Measurements from ENCODE around the gene ADGRB3.
A peak's percentile ranks its signal among the peaks of the same experiment; 100 is the strongest.
"Not testable (repeated sequence)": the region's sequence is repeated elsewhere in the genome, so short reads cannot be mapped to it uniquely, and the experiment has no call there.

The ADGRB3 gene

GRCh38 chr6:68675548-68675947 lies 40.5 kb downstream of the ADGRB3 start:
- Histone ChIP-seq H3K9ac (ENCODE audit: insufficient read length) (no peak overlapping the region), H3K27ac (no peak overlapping the region), H3K9me3 (ENCODE audit: low read depth, low read length) (no peaks in the 10 kb centered on the region)

DNA sequence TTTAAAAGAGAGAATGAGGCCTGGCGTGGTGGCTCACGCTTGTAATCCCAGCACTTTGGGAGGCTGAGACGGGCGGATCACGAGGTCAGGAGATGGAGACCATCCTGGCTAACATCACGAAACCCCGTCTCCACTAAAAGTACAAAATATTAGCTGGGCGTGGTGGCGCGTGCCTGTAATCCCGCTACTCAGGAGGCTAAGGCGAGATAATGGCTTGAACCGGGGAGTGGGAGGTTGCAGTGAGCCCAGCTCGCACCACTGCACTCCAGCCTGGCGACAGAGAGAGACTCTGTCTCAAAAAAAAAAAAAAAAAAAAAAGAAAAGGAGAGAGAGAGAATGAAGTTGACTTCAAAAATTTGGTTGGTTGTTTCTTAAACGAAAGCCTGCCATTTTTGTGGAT lies 41.0 kb downstream of the ADGRB3 start:
- H3K36me3 ChIP-seq (ENCODE audit: insufficient read depth, low read length); H3K9me3 ChIP-seq (ENCODE audit: low read depth, low read length); H3K4me3 ChIP-seq; H3K27ac ChIP-seq; DNase-seq (ENCODE audit: low read depth, low spot score); H3K9ac ChIP-seq (ENCODE audit: insufficient read length): not testable (repeated sequence)

More at GRCh38 chr6:68675548-68675947, 40.5 kb downstream of the ADGRB3 start:
- no peak for TF ChIP-seq FOXP2 (optimal IDR thresholded peaks at IDR 0.05; ENCODE audit: control extremely low read depth, extremely low read length, insufficient read depth)
- no peak for TF ChIP-seq POLR2AphosphoS5 (IDR thresholded peaks at IDR 0.05; ENCODE audit: borderline replicate concordance, low read depth, low read length)
- no peak for TF ChIP-seq EZH2 (IDR thresholded peaks at IDR 0.05)
- Histone ChIP-seq H3K4me3 (no peak overlapping the region), H3K36me3 (ENCODE audit: insufficient read depth, low read length) (no peaks in the 10 kb centered on the region; the same call in 1 of the 2 replicates)
- no peak for DNase-seq (ENCODE audit: low read depth, low spot score)

DNA sequence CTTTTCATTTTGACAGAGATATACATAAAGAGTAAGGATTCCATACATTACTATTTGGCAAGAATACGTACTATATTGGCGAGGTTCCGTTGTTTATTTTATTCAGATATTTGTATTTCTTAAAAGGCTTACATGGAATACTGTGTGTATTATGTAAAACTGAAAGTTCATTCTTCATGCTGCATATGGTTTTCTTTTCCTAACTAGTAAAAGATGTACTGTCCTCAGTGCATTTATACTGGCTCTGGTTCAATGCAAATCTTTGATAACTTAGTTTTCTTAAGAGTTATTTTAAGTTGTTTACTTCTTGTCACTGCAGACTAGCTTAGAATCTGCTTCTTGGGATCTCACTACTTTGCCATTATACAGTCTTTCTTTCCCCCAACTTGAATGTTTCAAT lies 42.0 kb downstream of the ADGRB3 start:
- DNase-seq (ENCODE audit: low read depth, low spot score): no peak
- no peak overlapping the region for H3K9ac ChIP-seq (ENCODE audit: insufficient read length)
- no peaks in the 10 kb centered on the region; the same call in 1 of the 2 replicates for H3K36me3 ChIP-seq (ENCODE audit: insufficient read depth, low read length)
- H3K27ac ChIP-seq: no peak overlapping the region
- no peaks in the 10 kb centered on the region for H3K9me3 ChIP-seq (ENCODE audit: low read depth, low read length)
- H3K4me3 ChIP-seq: no peak overlapping the region
- no peak for TF ChIP-seq POLR2AphosphoS5 (IDR thresholded peaks at IDR 0.05; ENCODE audit: borderline replicate concordance, low read depth, low read length)
- no peak for TF ChIP-seq EZH2 (IDR thresholded peaks at IDR 0.05)
- no peak for TF ChIP-seq FOXP2 (optimal IDR thresholded peaks at IDR 0.05; ENCODE audit: control extremely low read depth, extremely low read length, insufficient read depth)

GRCh38 chr6:68679399-68679798 lies 44.3 kb downstream of the ADGRB3 start:
- Histone ChIP-seq H3K4me3 (no peak overlapping the region), H3K36me3 (ENCODE audit: insufficient read depth, low read length) (no peaks in the 10 kb centered on the region; the same call in 1 of the 2 replicates), H3K9me3 (ENCODE audit: low read depth, low read length) (no peaks in the 10 kb centered on the region), H3K9ac (ENCODE audit: insufficient read length) (no peak overlapping the region), H3K27ac (no peak overlapping the region)
- DNase-seq (ENCODE audit: low read depth, low spot score): no peak
- TF ChIP-seq EZH2 (IDR thresholded peaks at IDR 0.05): no peak
- no peak for TF ChIP-seq FOXP2 (optimal IDR thresholded peaks at IDR 0.05; ENCODE audit: control extremely low read depth, extremely low read length, insufficient read depth)
- no peak for TF ChIP-seq POLR2AphosphoS5 (IDR thresholded peaks at IDR 0.05; ENCODE audit: borderline replicate concordance, low read depth, low read length)

- no peak for TF ChIP-seq EZH2 (IDR thresholded peaks at IDR 0.05)
- no peak for TF ChIP-seq POLR2AphosphoS5 (IDR thresholded peaks at IDR 0.05; ENCODE audit: borderline replicate concordance, low read depth, low read length)
- no peak for TF ChIP-seq FOXP2 (optimal IDR thresholded peaks at IDR 0.05; ENCODE audit: control extremely low read depth, extremely low read length, insufficient read depth)
- Histone ChIP-seq H3K27ac (no peak overlapping the region), H3K4me3 (no peak overlapping the region), H3K36me3 (ENCODE audit: insufficient read depth, low read length) (no peaks in the 10 kb centered on the region; the same call in 1 of the 2 replicates), H3K9me3 (ENCODE audit: low read depth, low read length) (no peaks in the 10 kb centered on the region), H3K9ac (ENCODE audit: insufficient read length) (no peak overlapping the region)
- no peak for DNase-seq (ENCODE audit: low read depth, low spot score)
These were observed 45.2 kb downstream of the ADGRB3 start for GRCh38 chr6:68680264-68680663.

- H3K36me3 ChIP-seq (ENCODE audit: insufficient read depth, low read length): peaks cover 3% of the 10 kb centered on the region; the same call in 1 of the 2 replicates
- H3K9me3 ChIP-seq (ENCODE audit: low read depth, low read length): no peaks in the 10 kb centered on the region
- TF ChIP-seq EZH2 (IDR thresholded peaks at IDR 0.05): no peak
- no peak for TF ChIP-seq FOXP2 (optimal IDR thresholded peaks at IDR 0.05; ENCODE audit: control extremely low read depth, extremely low read length, insufficient read depth)
- TF ChIP-seq POLR2AphosphoS5 (IDR thresholded peaks at IDR 0.05; ENCODE audit: borderline replicate concordance, low read depth, low read length): no peak
- no peak overlapping the region for H3K9ac ChIP-seq (ENCODE audit: insufficient read length)
- H3K4me3 ChIP-seq: no peak overlapping the region
- H3K27ac ChIP-seq: peak overlapping the region; percentile 5; the same call in 1 of the 2 replicates
- no peak for DNase-seq (ENCODE audit: low read depth, low spot score)
These were observed 54.8 kb downstream of the ADGRB3 start for GRCh38 chr6:68689910-68690309.

GRCh38 chr6:68691120-68691519 lies 56.0 kb downstream of the ADGRB3 start:
- peaks cover 7% of the 10 kb centered on the region; the same call in 1 of the 2 replicates for H3K36me3 ChIP-seq (ENCODE audit: insufficient read depth, low read length)
- peak overlapping the region; percentile 4; the same call in 1 of the 2 replicates for H3K27ac ChIP-seq
- peak overlapping the region; percentile 21; the same call in 1 of the 2 replicates for H3K4me3 ChIP-seq
- TF ChIP-seq POLR2AphosphoS5 (IDR thresholded peaks at IDR 0.05; ENCODE audit: borderline replicate concordance, low read depth, low read length) (no peak), FOXP2 (optimal IDR thresholded peaks at IDR 0.05; ENCODE audit: control extremely low read depth, extremely low read length, insufficient read depth) (no peak), EZH2 (IDR thresholded peaks at IDR 0.05) (no peak)
- H3K9me3 ChIP-seq (ENCODE audit: low read depth, low read length): no peaks in the 10 kb centered on the region
- DNase-seq (ENCODE audit: low read depth, low spot score): no peak
- no peak overlapping the region for H3K9ac ChIP-seq (ENCODE audit: insufficient read length)

GRCh38 chr6:68693271-68693670 lies 58.2 kb downstream of the ADGRB3 start:
- DNase-seq (ENCODE audit: low read depth, low spot score): no peak
- Histone ChIP-seq H3K27ac (peak overlapping the region; percentile 39; the same call in 1 of the 2 replicates), H3K9ac (ENCODE audit: insufficient read length) (no peak overlapping the region), H3K9me3 (ENCODE audit: low read depth, low read length) (no peaks in the 10 kb centered on the region), H3K4me3 (no peak overlapping the region), H3K36me3 (ENCODE audit: insufficient read depth, low read length) (peaks cover 7% of the 10 kb centered on the region; the same call in 1 of the 2 replicates)
- TF ChIP-seq FOXP2 (optimal IDR thresholded peaks at IDR 0.05; ENCODE audit: control extremely low read depth, extremely low read length, insufficient read depth): no peak
- TF ChIP-seq EZH2 (IDR thresholded peaks at IDR 0.05): no peak
- TF ChIP-seq POLR2AphosphoS5 (IDR thresholded peaks at IDR 0.05; ENCODE audit: borderline replicate concordance, low read depth, low read length): no peak

GRCh38 chr6:68695403-68695802 lies 60.3 kb downstream of the ADGRB3 start:
- no peak for TF ChIP-seq EZH2 (IDR thresholded peaks at IDR 0.05)
- TF ChIP-seq POLR2AphosphoS5 (IDR thresholded peaks at IDR 0.05; ENCODE audit: borderline replicate concordance, low read depth, low read length): no peak
- TF ChIP-seq FOXP2 (optimal IDR thresholded peaks at IDR 0.05; ENCODE audit: control extremely low read depth, extremely low read length, insufficient read depth): no peak
- no peak overlapping the region for H3K9ac ChIP-seq (ENCODE audit: insufficient read length)
- H3K27ac ChIP-seq: no peak overlapping the region
- H3K9me3 ChIP-seq (ENCODE audit: low read depth, low read length): no peaks in the 10 kb centered on the region
- no peak for DNase-seq (ENCODE audit: low read depth, low spot score)
- peaks cover 7% of the 10 kb centered on the region; the same call in 1 of the 2 replicates for H3K36me3 ChIP-seq (ENCODE audit: insufficient read depth, low read length)
- no peak overlapping the region for H3K4me3 ChIP-seq

Data from SK-N-MC (cell line).